Stimulated activated CD8-positive, alpha-beta memory T cell treated with anti-CD3 and anti-CD28 coated beads, Interleukin-12 subunit alpha, Interleukin-12 subunit beta, amount 100 ng/mL, for 24 hours (primary cell): ENCODE results near the gene CTSE.

Source experiments
- DNase-seq: peaks from one replicate; pipeline ENCODE4 v3.0.0-alpha.2; 2020; ENCODE audit errors: extremely low read depth

Gene CTSE

GRCh38 chr1:205991237-205991636, 32.5 kb downstream of the CTSE start:
- no peak for DNase-seq

- DNase-seq = no peak
Observed at GRCh38 chr1:205990226-205990625, 33.5 kb downstream of the CTSE start.

GRCh38 chr1:205989786-205990185, 33.9 kb downstream of the CTSE start:
- no peak for DNase-seq

- no peak for DNase-seq
Observed at GRCh38 chr1:205988585-205988995, 35.1 kb downstream of the CTSE start.

- no peak for DNase-seq
Observed at GRCh38 chr1:205986861-205987260, 36.8 kb downstream of the CTSE start.

- no peak for DNase-seq
Observed at GRCh38 chr1:205986292-205986691, 37.4 kb downstream of the CTSE start.

GRCh38 chr1:205985330-205986005, 38.2 kb downstream of the CTSE start:
- no peak for DNase-seq

- no peak for DNase-seq
Observed at GRCh38 chr1:205983925-205984725, 39.6 kb downstream of the CTSE start.

- DNase-seq = no peak
Observed at GRCh38 chr1:205981257-205981656, 42.4 kb downstream of the CTSE start.

GRCh38 chr1:205980237-205980870, 43.3 kb downstream of the CTSE start:
- DNase-seq = no peak

- no peak for DNase-seq
Observed at GRCh38 chr1:205979301-205979700, 44.4 kb downstream of the CTSE start.

- DNase-seq = no peak
Observed at GRCh38 chr1:205978676-205979075, 45.0 kb downstream of the CTSE start.

- peak; percentile 27 for DNase-seq
Observed at GRCh38 chr1:205977402-205978014, 46.2 kb downstream of the CTSE start.

- no peak for DNase-seq
Observed at GRCh38 chr1:205976708-205977401, 46.8 kb downstream of the CTSE start.

- DNase-seq = no peak
Observed at GRCh38 chr1:205976036-205976435, 47.7 kb downstream of the CTSE start.

- DNase-seq = no peak
Observed at GRCh38 chr1:205975387-205975998, 48.2 kb downstream of the CTSE start.

GRCh38 chr1:205974712-205975111, 49.0 kb downstream of the CTSE start:
- DNase-seq = no peak

- DNase-seq = no peak
Observed at GRCh38 chr1:205973377-205974232, 50.1 kb downstream of the CTSE start.

GRCh38 chr1:205972491-205973168, 51.1 kb downstream of the CTSE start:
- no peak for DNase-seq

- no peak for DNase-seq
Observed at GRCh38 chr1:205972081-205972480, 51.6 kb downstream of the CTSE start.
